HFFc6 (cell line): Measurements from ENCODE around the gene ZNF592. TPM values are rescaled to one million over a fixed set of nuclear protein-coding genes. Genes with fewer than 3 reads are reported as not detected.
A peak's percentile ranks its signal among the peaks of the same experiment; 100 is the strongest.

Experiments
- DNase-seq: peaks from one replicate; pipeline ENCODE4 v3.0.0-alpha.2; 2018
- H3K27ac Mint-ChIP-seq: 2 replicates; pipeline ENCODE4 v1.8.0; 2020; ENCODE audit warnings: mild to moderate bottlenecking, mixed read lengths
- H3K27me3 Mint-ChIP-seq: 2 replicates; pipeline ENCODE4 v1.8.0; 2021; ENCODE audit warnings: mild to moderate bottlenecking, moderate library complexity, mixed read lengths; ENCODE audit not compliant: insufficient read depth
- H3K36me3 Mint-ChIP-seq: 2 replicates; pipeline ENCODE4 v1.8.0; 2021; ENCODE audit warnings: low read depth, mixed read lengths
- H3K4me1 Mint-ChIP-seq: 2 replicates; pipeline ENCODE4 v1.8.0; 2020; ENCODE audit warnings: low read depth, mixed read lengths
- H3K4me3 Mint-ChIP-seq: 2 replicates; pipeline ENCODE4 v1.8.0; 2020; ENCODE audit warnings: mild to moderate bottlenecking, moderate library complexity, mixed read lengths
- H3K9me3 Mint-ChIP-seq: 2 replicates; pipeline ENCODE4 v1.8.0; 2020; ENCODE audit warnings: mild to moderate bottlenecking, mixed read lengths
- CTCF ChIP-seq: fragments of 200-600 bp; sonication (generic); IDR thresholded peaks from 2 replicates; pipeline ENCODE4 v1.5.0; 2021; ENCODE audit warnings: antibody characterized with exemption, mild to moderate bottlenecking
- total RNA-seq, 6 experiments: library from RNA; stranded (reverse); fragmentation: NEBNext Ultra II Directional; extraction: Animal tissue kit (Norgen Biotek cat#: 25700); gene quantifications; 2 replicates in 1 of 6; 3 replicates in 5 of 6; pipeline ENCODE4 v1.2.3, GENCODE V29; 2021

The ZNF592 gene
- total RNA-seq, 6 experiments from 2014 or later, result 15.4 to 19.0 (median 17.6) TPM

- Mint-ChIP-seq H3K9me3 (no peaks in the 10 kb centered on the region), H3K4me1 (peaks cover 12% of the 10 kb centered on the region), H3K27me3 (no peaks in the 10 kb centered on the region; the same call in none of the 2 replicates), H3K27ac (no peak overlapping the region; the same call in 1 of the 2 replicates), H3K4me3 (no peak overlapping the region), H3K36me3 (peaks cover 20% of the 10 kb centered on the region)
- no peak for DNase-seq
- no peak for TF ChIP-seq CTCF
Observed at GRCh38 chr15:84764989-84765388, 16.6 kb downstream of the ZNF592 start.

GRCh38 chr15:84765675-84766074 is 17.3 kb downstream of the ZNF592 start:
- no peak for TF ChIP-seq CTCF
- Mint-ChIP-seq H3K27me3 (no peaks in the 10 kb centered on the region; the same call in none of the 2 replicates), H3K4me3 (no peak overlapping the region), H3K36me3 (peaks cover 23% of the 10 kb centered on the region), H3K27ac (no peak overlapping the region; the same call in 1 of the 2 replicates), H3K4me1 (peaks cover 12% of the 10 kb centered on the region), H3K9me3 (no peaks in the 10 kb centered on the region)
- DNase-seq, result no peak

GRCh38 chr15:84766461-84767035 is 18.2 kb downstream of the ZNF592 start:
- Mint-ChIP-seq H3K4me1 (peaks cover 12% of the 10 kb centered on the region), H3K4me3 (no peak overlapping the region), H3K36me3 (peaks cover 23% of the 10 kb centered on the region), H3K9me3 (no peaks in the 10 kb centered on the region), H3K27me3 (no peaks in the 10 kb centered on the region; the same call in none of the 2 replicates), H3K27ac (peak overlapping the region; percentile 57)
- no peak for TF ChIP-seq CTCF
- DNase-seq, result peak; percentile 88

- Mint-ChIP-seq H3K27ac (no peak overlapping the region), H3K4me3 (no peak overlapping the region), H3K36me3 (peaks cover 16% of the 10 kb centered on the region), H3K27me3 (no peaks in the 10 kb centered on the region; the same call in 1 of the 2 replicates), H3K4me1 (peaks cover 8% of the 10 kb centered on the region), H3K9me3 (no peaks in the 10 kb centered on the region)
- TF ChIP-seq CTCF, result no peak
- no peak for DNase-seq
Observed at GRCh38 chr15:84772031-84772430, 23.6 kb downstream of the ZNF592 start.

- Mint-ChIP-seq H3K27ac (no peak overlapping the region), H3K4me3 (no peak overlapping the region), H3K36me3 (peaks cover 16% of the 10 kb centered on the region), H3K27me3 (no peaks in the 10 kb centered on the region; the same call in 1 of the 2 replicates), H3K9me3 (no peaks in the 10 kb centered on the region), H3K4me1 (peaks cover 8% of the 10 kb centered on the region)
- no peak for DNase-seq
- TF ChIP-seq CTCF, result no peak
Observed at GRCh38 chr15:84772467-84772866, 24.1 kb downstream of the ZNF592 start.
